ENCODE data around the gene OTOGL. TPM values are rescaled to one million over a fixed set of nuclear protein-coding genes. Genes with fewer than 3 reads are reported as not detected.

The OTOGL gene
- total RNA-seq, 2 donors from 2014 or later, result 0.59 to 0.74 TPM

DNA sequence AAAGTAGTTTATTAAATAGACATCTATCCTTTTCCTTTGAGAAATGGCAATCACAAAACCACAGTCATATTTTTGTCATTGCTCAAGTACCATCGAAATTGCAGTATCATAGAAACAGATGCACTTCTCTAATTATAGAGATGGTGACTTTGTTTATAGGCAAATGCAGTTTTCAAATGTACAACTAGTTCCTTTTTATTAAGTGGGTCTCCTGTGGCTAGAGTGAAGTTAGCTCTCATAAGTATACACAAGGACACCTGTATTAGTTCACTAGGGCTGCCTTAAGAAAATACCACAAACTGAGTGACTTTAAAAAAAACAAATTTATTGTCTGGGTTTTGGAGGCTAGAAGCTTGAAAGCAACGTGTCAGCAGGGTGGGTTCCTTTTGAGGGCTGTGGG is 62.8 kb downstream of the OTOGL start:
- TF ChIP-seq, protein P1, sequence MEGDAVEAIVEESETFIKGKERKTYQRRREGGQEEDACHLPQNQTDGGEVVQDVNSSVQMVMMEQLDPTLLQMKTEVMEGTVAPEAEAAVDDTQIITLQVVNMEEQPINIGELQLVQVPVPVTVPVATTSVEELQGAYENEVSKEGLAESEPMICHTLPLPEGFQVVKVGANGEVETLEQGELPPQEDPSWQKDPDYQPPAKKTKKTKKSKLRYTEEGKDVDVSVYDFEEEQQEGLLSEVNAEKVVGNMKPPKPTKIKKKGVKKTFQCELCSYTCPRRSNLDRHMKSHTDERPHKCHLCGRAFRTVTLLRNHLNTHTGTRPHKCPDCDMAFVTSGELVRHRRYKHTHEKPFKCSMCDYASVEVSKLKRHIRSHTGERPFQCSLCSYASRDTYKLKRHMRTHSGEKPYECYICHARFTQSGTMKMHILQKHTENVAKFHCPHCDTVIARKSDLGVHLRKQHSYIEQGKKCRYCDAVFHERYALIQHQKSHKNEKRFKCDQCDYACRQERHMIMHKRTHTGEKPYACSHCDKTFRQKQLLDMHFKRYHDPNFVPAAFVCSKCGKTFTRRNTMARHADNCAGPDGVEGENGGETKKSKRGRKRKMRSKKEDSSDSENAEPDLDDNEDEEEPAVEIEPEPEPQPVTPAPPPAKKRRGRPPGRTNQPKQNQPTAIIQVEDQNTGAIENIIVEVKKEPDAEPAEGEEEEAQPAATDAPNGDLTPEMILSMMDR (IDR thresholded peaks at IDR 0.05), result no peak
- TF ChIP-seq POLR2AphosphoS5 (IDR thresholded peaks at IDR 0.05) (no peak), POLR2A (IDR thresholded peaks at IDR 0.05) (no peak)
- WGBS, result 78% methylated on average over 2 of the region's 2 CpGs
- Histone ChIP-seq H3K4me1 (replicated peaks) (no peaks in the 10 kb centered on the region), H3K27ac (no peak overlapping the region), H3K9me3 (no peaks in the 10 kb centered on the region), H3K36me3 (no peaks in the 10 kb centered on the region), H3K4me3 (no peak overlapping the region), H3K27me3 (replicated peaks; ENCODE audit: insufficient read depth) (no peaks in the 10 kb centered on the region)
- intact Hi-C loops (cut with DNase I), result no loop called here
- no peak for DNase-seq (ENCODE audit: low spot score)

DNA sequence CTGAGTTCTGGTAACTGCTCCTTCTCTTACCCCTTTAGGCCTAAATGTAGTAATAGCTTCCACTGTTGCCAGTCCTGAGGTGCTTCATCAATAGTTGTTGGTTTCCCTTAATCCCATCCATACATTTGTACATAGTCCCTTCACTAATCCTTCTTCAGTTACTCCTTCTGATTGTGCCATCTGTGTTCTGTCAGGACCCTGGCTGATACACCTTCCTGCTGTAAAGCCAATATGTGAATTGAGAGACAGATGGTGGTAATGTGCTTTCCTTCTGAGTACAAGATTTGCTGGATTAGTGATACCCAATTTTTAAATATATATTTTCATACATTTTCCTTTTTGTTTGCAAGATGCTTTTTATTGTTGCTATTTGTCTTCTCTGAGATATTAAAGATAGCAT is 66.4 kb downstream of the OTOGL start:
- no peaks in the 10 kb centered on the region for H3K9me3 ChIP-seq
- no peaks in the 10 kb centered on the region for H3K4me1 ChIP-seq (replicated peaks)
- no peak overlapping the region for H3K4me3 ChIP-seq
- TF ChIP-seq POLR2AphosphoS5 (IDR thresholded peaks at IDR 0.05), result no peak
- TF ChIP-seq POLR2A (IDR thresholded peaks at IDR 0.05), result no peak
- TF ChIP-seq, protein P1 (IDR thresholded peaks at IDR 0.05), result no peak
- no peak overlapping the region for H3K27ac ChIP-seq
- no peaks in the 10 kb centered on the region for H3K36me3 ChIP-seq
- no peak for DNase-seq (ENCODE audit: low spot score)
- intact Hi-C loops (cut with DNase I), result no loop called here
- H3K27me3 ChIP-seq (replicated peaks; ENCODE audit: insufficient read depth), result no peaks in the 10 kb centered on the region

DNA sequence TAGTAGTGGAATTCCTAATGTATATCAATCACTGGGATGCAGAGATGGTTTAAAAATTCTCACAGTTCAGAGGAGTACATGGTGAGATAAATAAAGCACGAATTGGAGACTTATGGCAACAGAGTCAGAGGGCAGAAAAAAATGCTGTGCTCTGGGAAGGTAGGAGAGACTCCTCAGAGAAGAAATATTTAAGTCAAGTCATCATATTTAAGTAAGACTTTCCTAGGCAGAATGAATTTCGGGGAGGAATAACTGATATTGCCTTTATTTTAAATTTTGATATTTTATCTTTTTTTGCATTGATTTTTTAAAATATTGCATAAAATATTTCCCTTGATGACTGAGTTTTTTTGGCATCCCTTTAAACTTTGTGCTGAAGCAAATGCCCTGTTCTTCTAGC is 67.4 kb downstream of the OTOGL start:
- Histone ChIP-seq H3K9me3 (no peaks in the 10 kb centered on the region), H3K27me3 (replicated peaks; ENCODE audit: insufficient read depth) (no peaks in the 10 kb centered on the region), H3K27ac (no peak overlapping the region), H3K4me3 (no peak overlapping the region), H3K36me3 (no peaks in the 10 kb centered on the region), H3K4me1 (replicated peaks) (no peaks in the 10 kb centered on the region)
- WGBS, result 79% methylated on average over 2 of the region's 2 CpGs
- no peak for DNase-seq (ENCODE audit: low spot score)
- intact Hi-C loops (cut with DNase I), result no loop called here
- TF ChIP-seq, protein P1 (IDR thresholded peaks at IDR 0.05), result no peak
- TF ChIP-seq POLR2AphosphoS5 (IDR thresholded peaks at IDR 0.05) (no peak), POLR2A (IDR thresholded peaks at IDR 0.05) (no peak)

DNA sequence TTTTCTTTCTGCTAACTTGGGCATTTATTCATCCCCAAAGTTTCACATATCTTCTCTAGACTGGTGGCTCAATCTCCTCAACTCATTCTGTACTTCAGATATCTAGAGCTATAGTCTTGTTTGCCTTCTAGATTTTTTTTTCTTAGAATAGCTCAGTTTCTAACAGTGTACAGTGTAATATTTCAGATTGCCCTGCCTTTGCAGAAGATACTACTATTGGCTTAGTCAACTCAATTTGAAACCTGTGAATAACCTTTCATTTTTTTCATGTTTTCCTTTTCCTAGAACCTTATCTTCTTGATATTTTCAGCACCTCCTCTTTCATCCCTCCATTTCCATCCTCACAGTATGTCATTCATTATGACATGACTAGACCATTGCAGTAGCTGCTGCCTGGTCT is 69.6 kb downstream of the OTOGL start:
- Histone ChIP-seq H3K4me1 (replicated peaks) (no peaks in the 10 kb centered on the region), H3K27ac (no peak overlapping the region), H3K27me3 (replicated peaks; ENCODE audit: insufficient read depth) (no peaks in the 10 kb centered on the region), H3K36me3 (no peaks in the 10 kb centered on the region), H3K9me3 (no peaks in the 10 kb centered on the region), H3K4me3 (no peak overlapping the region)
- DNase-seq (ENCODE audit: low spot score), result no peak
- TF ChIP-seq POLR2A (IDR thresholded peaks at IDR 0.05), result no peak
- TF ChIP-seq, protein P1 (IDR thresholded peaks at IDR 0.05), result no peak
- TF ChIP-seq POLR2AphosphoS5 (IDR thresholded peaks at IDR 0.05), result no peak
- intact Hi-C loops (cut with DNase I), result no loop called here

DNA sequence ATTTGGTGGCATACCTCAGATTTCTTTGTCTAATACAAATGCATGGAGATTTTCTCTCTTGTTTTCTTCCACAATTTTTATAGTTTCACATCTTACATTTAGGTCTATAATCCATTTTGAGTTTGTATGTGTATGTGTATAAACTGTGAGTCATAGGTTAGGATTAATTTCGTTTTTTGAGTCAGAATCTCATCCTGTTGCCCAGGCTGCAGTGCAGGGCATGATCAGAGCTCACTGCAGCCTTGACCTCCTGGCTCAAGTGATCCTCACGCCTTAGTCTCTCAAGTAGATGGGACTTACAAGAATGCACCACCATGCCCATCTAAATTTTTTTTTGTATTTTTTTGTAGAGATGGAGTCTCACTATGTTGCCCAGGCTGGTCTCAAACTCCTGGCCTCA is 71.6 kb downstream of the OTOGL start:
- Histone ChIP-seq H3K27me3 (replicated peaks; ENCODE audit: insufficient read depth) (no peaks in the 10 kb centered on the region), H3K9me3 (no peaks in the 10 kb centered on the region), H3K4me1 (replicated peaks) (no peaks in the 10 kb centered on the region), H3K36me3 (no peaks in the 10 kb centered on the region), H3K27ac (no peak overlapping the region), H3K4me3 (no peak overlapping the region)
- 89% methylated on average over 2 of the region's 2 CpGs for WGBS
- intact Hi-C loops (cut with DNase I), result no loop called here
- DNase-seq (ENCODE audit: low spot score), result no peak
- TF ChIP-seq, protein P1 (IDR thresholded peaks at IDR 0.05), result no peak
- TF ChIP-seq POLR2AphosphoS5 (IDR thresholded peaks at IDR 0.05) (no peak), POLR2A (IDR thresholded peaks at IDR 0.05) (no peak)
